NCI-H1694 (cell line): ENCODE results near the gene RPL4.
"Not testable (repeated sequence)": the region's sequence is repeated elsewhere in the genome, so short reads cannot be mapped to it uniquely, and the experiment has no call there.

Experiments used
- DNase-seq: peaks from one replicate; lab custom pipeline; 2025; lab: John Stamatoyannopoulos, UW

The RPL4 gene

GRCh38 chr15:66489179-66489791, 15.4 kb downstream of the RPL4 start:
- DNase-seq = no peak

- DNase-seq = no peak
Measured at GRCh38 chr15:66488525-66488924, 16.1 kb downstream of the RPL4 start.

DNA sequence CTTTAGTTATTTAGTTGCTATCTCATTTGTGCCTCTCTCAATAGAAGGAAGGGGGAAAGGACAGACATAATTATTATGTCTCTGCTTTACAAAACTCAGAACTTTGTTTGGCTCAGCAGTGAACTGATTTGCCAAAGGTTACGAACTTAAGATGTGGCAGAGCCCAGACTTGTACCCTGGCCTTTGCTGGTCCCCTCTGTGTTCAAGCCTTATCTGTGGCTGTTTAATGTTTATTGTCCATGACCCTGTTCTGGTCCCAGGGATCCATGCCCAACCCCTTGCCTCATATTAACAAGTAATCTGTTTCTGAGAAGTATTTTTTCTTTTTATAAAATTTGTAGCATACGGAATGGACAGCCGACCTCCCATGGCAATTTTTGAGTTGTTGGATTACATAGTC, 17.8 kb downstream of the RPL4 start:
- DNase-seq = no peak

GRCh38 chr15:66484539-66485112, 20.0 kb downstream of the RPL4 start:
- no peak for DNase-seq

DNA sequence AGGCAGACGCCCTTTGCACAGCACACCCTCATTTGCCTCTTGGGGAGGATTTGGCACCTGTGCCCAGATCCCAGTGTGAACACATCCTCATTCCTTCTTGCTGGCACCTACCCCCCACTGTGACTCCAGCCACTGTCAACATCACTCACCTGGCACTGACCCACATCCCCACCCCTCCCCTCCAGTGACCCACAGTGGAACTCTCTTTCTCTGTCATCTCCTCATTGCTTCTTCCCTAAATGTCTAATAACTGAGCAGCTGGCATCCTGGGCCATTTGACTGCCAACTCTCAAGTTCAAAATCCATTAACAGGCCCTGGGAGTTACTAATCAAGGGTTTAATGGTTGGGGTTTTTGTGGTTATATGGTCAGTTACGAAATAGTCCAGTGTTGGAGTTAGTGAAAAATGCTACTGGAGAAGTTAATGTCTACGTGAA, 21.5 kb downstream of the RPL4 start:
- DNase-seq = no peak

- no peak for DNase-seq
Measured at GRCh38 chr15:66482539-66482938, 22.1 kb downstream of the RPL4 start.

DNA sequence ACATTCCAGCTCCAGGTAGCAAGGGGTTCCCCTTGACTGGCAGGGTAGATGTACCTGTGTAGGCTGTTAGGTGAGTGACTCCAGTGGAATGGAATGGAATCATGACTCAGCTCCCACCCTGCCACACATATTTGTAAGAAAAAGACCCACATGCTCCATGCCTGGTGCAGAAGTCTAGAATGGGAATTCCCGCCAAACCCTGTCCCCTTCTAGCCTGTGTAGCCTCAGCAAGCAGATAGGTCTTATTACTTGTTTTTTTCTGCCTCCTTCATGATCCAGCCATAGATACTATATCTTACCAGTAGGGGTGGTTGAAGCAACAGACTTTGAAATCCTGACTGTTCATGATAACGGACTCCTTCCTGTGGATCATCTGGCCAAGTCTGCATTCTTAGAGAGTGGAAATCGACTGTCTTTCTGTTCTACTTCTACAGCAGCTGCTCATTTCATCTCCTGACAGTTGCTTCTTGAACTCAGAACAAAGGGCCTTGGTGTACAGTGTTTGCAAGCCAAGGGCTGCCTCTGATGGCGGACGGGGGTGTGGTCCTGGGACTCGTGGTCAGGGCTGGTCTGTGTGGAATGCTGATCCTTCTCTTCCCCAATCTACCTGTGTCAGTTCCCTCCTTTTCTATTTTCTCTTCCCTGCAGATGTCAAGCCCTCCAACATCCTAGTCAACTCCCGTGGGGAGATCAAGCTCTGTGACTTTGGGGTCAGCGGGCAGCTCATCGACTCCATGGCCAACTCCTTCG, 23.4 kb downstream of the RPL4 start:
- no peak for DNase-seq

DNA sequence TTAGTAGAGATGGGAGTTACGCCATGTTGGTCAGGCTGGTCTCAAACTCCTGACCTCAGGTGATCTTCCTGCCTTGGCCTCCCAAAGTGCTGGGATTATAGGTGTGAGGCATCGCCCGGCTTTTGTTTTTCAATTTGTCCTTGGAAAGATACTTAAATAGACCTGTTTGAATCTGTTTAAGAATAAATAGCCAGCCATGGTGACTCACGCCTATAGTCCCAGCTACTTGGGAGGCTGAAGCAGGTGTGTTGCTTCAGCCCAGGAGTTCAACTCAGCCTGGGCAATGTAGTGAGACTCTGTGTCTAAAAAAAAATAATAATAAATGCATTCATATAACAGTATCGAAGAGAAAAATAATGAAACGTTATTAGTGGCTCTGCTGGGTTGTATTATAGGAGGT, 24.4 kb downstream of the RPL4 start:
- DNase-seq = no peak

DNA sequence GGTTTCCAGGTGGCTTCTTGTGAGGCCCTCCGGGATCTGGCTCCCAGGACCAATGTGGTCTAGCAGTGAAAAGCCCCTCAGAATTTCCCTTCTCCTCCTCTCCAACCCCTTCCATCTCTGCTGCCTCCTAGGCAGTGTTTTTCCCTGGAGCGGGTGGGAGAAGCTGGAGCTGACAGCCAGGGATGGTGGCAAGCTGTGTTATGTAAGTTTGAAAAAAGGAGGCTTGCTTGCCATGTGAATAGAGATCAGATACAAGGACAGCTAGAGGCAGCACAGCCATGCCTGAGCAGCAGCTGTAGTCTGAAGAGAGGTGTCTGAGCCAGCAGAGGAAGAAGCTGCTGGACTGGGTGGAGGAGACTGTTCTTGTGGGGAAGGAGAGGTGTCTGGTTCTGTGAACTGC, 27.6 kb downstream of the RPL4 start:
- DNase-seq = no peak

DNA sequence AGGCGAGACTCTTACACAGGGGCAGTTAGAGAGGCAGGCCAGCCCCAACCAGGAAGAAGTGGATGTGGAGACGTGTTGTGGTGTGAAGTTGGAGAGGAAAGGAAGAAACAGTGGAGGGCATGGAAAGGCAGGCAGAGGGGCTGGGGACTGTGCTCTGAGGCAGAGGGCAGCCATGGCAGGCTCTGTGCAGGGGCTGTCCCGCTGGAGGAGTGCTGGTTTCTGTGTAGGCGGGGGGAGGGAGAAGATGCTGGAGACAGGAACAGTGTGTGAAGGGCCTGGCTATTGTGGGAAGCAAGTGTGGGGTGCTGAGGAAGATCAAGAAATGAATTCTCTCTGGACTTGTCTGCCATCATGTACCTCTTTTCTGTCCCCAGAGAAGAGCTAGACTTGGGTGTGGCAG, 28.1 kb downstream of the RPL4 start:
- DNase-seq = no peak

DNA sequence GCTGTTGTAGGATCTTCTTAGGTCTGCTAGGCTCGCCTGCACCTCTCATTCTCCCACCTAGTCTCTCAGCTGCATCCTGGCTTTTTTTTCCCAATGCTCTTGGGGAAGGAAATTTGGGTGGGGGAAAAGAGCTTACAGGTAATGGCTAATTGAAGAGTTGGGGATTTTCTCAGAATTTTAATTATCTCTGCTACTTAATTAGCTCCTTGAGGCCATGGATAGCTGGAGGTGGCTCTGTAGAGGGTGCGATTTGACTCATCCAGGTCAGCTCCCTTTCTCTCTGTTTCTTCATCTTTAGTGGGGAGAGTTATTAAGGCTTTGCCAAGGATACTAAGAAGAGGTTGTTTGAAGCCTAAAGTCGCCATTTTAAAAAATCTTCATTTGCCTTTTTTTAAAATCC, 29.7 kb downstream of the RPL4 start:
- DNase-seq = no peak

DNA sequence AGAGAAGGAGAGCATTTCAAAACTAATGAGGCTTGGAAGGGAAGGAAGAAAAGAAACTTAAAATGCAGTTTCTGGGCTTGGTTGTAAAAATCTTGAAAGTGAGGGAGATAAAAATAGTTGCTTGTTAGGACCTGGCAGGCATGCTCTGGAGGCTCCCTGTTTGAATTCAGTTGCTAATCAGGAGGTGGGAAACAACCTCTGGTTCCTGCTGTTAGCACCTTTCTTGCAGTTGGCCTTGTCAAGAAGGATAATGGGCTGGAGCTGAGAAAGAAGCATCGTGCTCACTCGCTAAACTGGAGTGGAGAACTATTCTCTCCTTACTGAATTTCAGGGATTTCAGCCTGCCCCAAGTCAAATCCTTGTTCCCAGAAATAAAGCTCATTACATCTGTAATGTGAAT, 30.5 kb downstream of the RPL4 start:
- DNase-seq = no peak

GRCh38 chr15:66472176-66472999, 32.3 kb downstream of the RPL4 start:
- no peak for DNase-seq

GRCh38 chr15:66470825-66471224, 33.8 kb downstream of the RPL4 start:
- not testable (repeated sequence) for DNase-seq

GRCh38 chr15:66467162-66468040, 37.3 kb downstream of the RPL4 start:
- DNase-seq = not testable (repeated sequence)

GRCh38 chr15:66465294-66465693, 39.4 kb downstream of the RPL4 start:
- DNase-seq = not testable (repeated sequence)

DNA sequence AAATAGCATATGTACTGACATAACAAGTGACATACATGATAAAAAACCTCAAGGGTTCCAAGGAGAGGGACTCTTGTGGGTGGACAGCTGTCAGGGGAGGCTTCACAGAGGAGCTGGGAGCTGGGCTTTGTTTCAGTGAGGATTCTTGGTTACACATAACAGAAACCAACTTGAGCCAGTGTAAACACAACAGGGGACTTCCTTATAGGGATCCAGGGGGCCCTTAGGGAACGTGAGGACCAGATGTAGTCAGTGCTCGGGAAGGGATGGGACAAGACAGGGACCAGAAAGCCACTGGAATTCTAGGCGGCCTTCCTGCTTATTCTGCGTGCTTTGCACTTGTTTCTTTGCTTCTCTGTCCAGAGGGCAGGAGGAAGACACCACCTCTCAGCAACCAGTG, 42.0 kb downstream of the RPL4 start:
- no peak for DNase-seq

DNA sequence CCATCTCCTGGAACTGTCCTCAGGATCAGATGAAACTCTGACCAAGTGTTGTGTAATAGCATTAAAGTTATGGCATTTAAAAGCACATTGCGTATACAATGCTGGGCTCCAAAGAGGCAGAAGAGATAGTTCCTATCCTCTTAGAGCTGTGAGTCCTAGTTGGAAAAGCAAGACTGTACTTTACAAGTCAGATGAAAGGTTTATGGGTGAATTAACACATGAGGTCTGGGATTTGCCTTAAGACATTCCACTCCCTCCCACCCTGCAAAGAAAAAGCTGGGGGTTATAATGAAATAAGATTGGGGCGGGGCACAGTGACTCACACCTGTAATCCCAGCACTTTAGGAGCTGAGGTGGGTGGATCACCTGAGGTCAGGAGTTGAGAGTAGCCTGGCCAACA, 42.7 kb downstream of the RPL4 start:
- DNase-seq = no peak

DNA sequence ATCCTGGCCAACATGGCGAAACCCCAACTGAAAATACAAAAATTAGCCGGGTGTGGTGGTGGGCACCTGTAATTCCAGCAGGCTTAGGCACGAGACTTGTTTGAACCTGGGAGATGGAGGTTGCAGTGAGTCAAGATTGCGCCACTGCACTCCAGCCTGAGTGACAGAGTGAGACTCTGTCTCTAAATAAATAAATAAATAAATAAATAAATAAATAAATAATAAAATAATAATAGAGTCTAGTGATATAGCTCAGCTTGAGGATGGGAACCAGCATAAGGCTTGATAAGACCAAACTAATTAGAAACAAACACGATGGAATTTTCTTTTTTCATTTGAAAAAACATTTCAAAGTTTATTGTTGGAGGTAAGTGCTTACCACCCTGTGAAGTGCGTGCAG, 43.4 kb downstream of the RPL4 start:
- not testable (repeated sequence) for DNase-seq

- DNase-seq = no peak
Measured at GRCh38 chr15:66459818-66460615, 44.6 kb downstream of the RPL4 start.

GRCh38 chr15:66456211-66456610, 48.4 kb downstream of the RPL4 start:
- DNase-seq = no peak
